ENCODE results near the gene ZFAND3. TPM values are rescaled to one million over a fixed set of nuclear protein-coding genes. Genes with fewer than 3 reads are reported as not detected.

The ZFAND3 gene
- total RNA-seq, 1 experiment from 2014 or later, result 26.2 TPM

DNA sequence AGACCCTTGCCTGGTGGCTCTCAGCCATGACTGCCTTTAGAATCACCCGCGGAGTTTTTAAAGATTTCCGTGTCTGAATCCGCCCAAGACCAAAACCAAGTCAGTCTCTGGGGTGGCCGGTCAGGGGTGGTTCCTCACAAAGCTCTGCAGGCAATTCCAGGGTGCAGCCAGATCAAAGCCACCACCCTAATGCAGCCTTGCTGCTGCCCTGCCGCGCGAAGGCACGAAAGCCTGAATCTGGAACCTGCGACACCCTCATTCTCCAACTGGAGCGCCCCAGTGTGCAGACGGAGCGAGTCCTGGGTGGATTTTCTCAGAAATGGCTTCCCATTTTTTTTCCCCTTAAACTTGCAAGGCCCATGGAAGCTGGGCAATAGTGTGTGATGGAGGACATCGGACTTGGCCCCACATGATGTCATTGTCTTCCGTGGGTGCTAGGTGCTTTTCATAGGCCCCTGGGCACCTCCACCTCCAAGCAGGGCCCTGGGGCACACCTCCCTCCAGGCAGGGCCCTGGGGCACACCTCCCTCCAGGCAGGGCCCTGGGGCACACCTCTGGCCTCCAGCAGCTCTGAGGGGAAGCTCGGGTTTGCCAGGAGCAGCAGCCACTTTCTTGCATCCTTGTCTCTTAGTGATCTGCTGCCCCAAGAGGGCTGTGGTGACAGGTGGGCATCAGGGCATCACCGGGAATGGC lies 343.1 kb downstream of the ZFAND3 start:
- DNase-seq, result no peak
- H3K4me3 ChIP-seq, result no peak overlapping the region
- no peaks in the 10 kb centered on the region for H3K9me3 ChIP-seq
- H3K36me3 ChIP-seq, result no peaks in the 10 kb centered on the region
- H3K27me3 ChIP-seq, result no peaks in the 10 kb centered on the region

DNA sequence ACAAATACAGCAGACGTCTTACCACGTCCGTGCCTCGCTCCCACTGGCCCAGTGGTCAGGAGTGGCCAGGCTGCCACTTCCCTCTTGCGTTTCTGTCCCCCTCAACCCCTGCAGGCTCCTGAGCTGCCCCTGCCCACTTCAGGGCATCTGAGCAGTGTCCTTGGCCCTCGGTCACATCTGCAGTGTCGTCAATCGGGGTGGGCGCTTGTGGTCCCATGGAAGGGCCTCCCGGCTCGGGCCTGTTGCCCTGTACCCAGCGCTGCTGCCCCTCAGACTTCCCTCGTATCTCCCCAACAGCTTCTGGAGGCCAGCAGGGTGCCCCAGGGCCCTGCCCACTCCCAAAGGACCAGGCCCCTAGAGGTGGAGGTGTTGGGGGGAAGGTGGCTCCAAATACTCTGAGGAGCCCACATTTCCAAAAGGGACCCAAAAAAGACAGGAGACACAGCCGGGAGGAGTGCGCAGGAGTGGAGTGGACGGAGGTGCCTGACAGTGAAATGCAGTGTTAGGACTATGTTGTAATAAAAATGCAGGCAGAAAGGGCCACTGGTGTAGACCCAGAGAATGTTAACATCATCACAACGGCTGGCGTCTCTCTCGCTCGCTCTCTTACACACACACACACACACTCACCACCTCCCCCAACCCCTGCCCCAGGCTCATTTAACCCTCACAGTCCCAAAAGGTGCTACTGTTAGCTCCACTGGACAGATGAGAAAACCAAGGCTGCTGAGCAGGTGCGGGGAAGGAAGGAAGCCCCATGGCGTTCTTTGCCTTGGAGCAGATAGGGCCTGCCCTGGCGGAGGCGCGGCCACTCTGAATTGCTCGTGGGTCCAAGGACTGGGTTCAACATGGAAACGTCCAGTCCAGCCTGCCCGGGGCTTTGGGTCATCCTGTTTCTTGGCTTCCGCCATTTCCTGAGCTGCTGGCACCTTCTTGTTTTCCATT lies 343.9 kb downstream of the ZFAND3 start:
- Histone ChIP-seq H3K27me3 (no peaks in the 10 kb centered on the region), H3K9me3 (no peaks in the 10 kb centered on the region), H3K36me3 (no peaks in the 10 kb centered on the region), H3K4me3 (no peak overlapping the region)
- no peak for DNase-seq

GRCh38 chr6:38164131-38164481 lies 344.6 kb downstream of the ZFAND3 start:
- no peak for DNase-seq
- Histone ChIP-seq H3K27me3 (no peaks in the 10 kb centered on the region), H3K36me3 (no peaks in the 10 kb centered on the region), H3K4me3 (no peak overlapping the region), H3K9me3 (no peaks in the 10 kb centered on the region)

DNA sequence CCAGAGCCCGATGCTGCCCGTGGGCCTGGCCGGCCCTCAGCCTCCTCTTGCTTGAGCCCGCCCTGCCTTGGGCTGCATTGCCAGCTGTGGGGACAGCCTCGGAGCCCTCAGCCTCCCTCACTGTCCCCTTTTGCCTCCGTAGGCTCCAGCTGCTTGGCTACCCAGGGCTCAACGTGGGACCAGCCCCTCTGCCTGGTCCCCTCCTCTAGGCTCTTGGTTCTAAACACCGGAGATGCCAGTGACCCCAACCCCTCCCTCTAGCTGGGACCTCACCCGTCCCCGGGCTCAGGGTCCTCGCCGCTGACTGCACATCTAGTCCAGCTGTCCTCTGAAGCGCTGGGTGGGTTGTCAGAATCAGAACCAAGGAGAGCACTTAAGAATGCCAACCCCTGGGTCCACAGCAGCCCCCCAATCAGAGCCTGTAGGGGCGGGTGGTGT lies 345.2 kb downstream of the ZFAND3 start:
- H3K4me3 ChIP-seq, result no peak overlapping the region
- no peak for DNase-seq
- H3K27me3 ChIP-seq, result no peaks in the 10 kb centered on the region

GRCh38 chr6:38166411-38167240 lies 347.1 kb downstream of the ZFAND3 start:
- Histone ChIP-seq H3K4me3 (no peak overlapping the region), H3K9me3 (no peaks in the 10 kb centered on the region), H3K36me3 (no peaks in the 10 kb centered on the region), H3K27me3 (no peaks in the 10 kb centered on the region)
- DNase-seq, result no peak

More for the DNA sequence above, 345.2 kb downstream of the ZFAND3 start:
- Histone ChIP-seq H3K36me3 (no peaks in the 10 kb centered on the region), H3K9me3 (no peaks in the 10 kb centered on the region)

DNA sequence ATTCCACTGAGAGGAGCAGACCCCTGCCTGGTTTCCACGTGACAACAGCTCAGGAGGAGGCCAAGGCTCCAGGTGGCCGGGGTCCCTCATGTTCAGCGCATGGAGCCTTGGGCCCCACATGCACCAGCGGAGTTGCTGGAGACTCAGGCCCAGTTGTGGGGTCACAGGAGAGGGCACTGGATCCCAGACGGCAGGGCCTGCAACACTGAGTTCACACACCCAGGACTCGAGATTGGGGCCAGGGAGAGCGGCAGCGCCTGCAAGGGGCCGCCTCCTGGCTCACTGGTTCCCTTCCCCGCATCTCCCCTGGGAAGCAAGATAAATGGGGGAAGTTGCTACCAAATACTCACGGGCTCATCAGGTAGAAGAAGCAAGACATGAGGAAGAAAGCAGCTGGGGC lies 348.1 kb downstream of the ZFAND3 start:
- no peaks in the 10 kb centered on the region for H3K27me3 ChIP-seq
- no peak overlapping the region for H3K4me3 ChIP-seq
- DNase-seq, result no peak
- H3K36me3 ChIP-seq, result no peaks in the 10 kb centered on the region
- no peaks in the 10 kb centered on the region for H3K9me3 ChIP-seq

- H3K36me3 ChIP-seq, result no peaks in the 10 kb centered on the region
- DNase-seq, result no peak
- no peaks in the 10 kb centered on the region for H3K9me3 ChIP-seq
- H3K27me3 ChIP-seq, result no peaks in the 10 kb centered on the region
- no peak overlapping the region for H3K4me3 ChIP-seq
These were observed 348.6 kb downstream of the ZFAND3 start for GRCh38 chr6:38168126-38168525.

DNA sequence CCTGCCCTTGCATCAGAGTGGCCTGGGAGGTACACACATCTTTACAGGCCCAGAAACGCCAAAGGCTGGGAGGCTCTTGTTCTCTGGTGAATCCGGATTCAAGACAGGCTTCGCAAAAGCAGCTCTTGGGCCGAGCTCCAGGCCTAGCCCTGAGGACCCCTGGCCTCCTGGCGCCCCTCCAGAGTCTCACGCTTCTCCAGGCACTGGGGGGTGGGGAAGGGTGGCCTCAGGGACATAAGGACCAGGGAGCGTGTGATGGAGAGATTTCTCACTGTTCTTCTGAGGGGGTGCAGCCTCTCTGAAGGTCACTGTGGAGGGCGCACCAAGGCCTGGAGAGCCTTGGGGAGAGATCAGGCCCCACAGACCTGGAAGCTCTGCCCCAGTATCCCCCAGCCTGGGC lies 349.2 kb downstream of the ZFAND3 start:
- DNase-seq, result no peak
- Histone ChIP-seq H3K36me3 (no peaks in the 10 kb centered on the region), H3K4me3 (no peak overlapping the region), H3K27me3 (no peaks in the 10 kb centered on the region), H3K9me3 (no peaks in the 10 kb centered on the region)

GRCh38 chr6:38169221-38169976 lies 349.9 kb downstream of the ZFAND3 start:
- no peak for DNase-seq
- H3K4me3 ChIP-seq, result no peak overlapping the region
- H3K36me3 ChIP-seq, result no peaks in the 10 kb centered on the region
- no peaks in the 10 kb centered on the region for H3K27me3 ChIP-seq
- no peaks in the 10 kb centered on the region for H3K9me3 ChIP-seq

- Histone ChIP-seq H3K4me3 (no peak overlapping the region), H3K9me3 (no peaks in the 10 kb centered on the region), H3K27me3 (no peaks in the 10 kb centered on the region), H3K36me3 (no peaks in the 10 kb centered on the region)
- DNase-seq, result no peak
These were observed 350.5 kb downstream of the ZFAND3 start for GRCh38 chr6:38169977-38170526.

DNA sequence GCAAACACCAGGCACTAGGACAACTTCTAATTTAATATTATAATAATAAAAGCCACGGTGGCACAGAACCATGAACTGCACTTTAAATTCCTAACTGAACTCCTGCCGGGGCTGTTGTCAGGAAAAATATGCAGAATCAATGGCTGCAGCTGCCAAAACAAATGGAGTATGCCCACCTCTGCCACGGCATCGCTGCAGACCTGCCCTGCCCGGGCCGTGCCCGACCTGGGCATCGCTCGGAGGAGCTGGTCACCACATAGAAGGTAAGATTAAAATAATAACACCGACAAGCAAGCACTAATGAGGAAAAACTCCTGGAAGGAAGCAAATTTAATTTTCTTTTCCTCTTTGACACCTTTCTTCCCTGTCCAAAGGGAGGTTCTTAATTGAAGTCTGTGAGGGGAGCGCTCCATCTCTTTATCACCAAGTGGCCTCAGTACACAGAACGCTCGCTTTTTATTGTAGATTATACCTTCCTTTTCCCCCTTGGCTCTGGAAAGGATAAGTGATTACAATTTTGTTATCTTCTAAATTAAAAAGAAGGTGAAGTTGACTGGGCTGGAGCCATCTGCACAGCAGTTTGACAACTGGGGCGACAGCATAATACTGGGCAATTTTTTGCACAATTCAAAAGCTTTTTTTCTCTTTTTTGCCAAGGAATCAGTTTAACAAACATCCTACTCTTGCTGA lies 351.3 kb downstream of the ZFAND3 start:
- Histone ChIP-seq H3K4me3 (no peak overlapping the region), H3K36me3 (no peaks in the 10 kb centered on the region), H3K27me3 (no peaks in the 10 kb centered on the region), H3K9me3 (no peaks in the 10 kb centered on the region)
- DNase-seq, result no peak

DNA sequence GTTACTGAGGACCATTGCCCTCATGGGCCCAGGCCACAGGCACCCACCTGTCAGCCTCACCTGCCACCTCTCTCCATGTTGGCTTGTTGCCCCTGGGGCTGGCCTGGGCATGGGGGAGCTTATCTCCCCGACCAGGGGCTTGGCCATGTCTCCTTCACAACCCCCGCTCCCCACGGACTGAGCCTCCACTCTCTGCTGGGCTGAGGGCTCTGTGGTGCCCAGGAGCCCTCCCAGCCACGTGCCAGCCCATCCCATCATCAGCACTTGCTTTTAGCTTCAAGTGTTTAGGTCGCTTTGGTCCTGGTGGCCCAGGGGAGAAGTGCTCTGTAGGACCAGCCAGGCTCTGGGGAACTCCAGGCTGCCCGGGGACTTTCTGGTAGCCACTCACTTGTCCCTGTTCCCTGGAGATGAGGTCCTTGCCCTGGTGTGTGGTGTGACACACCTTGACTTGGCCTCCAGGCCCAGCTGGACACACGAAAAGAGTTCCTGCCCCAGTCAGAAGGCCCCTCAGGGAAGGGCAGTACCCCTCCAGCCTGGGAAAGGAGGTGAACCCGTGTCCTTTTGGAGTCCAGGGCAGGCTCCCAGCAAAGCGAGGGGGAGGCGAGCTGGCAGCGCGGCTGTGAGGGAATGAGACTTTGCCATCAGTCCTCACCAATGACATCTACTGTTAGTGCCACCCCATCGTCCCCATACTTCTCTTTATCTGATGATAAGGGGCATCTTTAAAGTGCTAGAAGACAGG lies 352.6 kb downstream of the ZFAND3 start:
- Histone ChIP-seq H3K9me3 (no peaks in the 10 kb centered on the region), H3K4me3 (no peak overlapping the region), H3K36me3 (no peaks in the 10 kb centered on the region), H3K27me3 (no peaks in the 10 kb centered on the region)
- no peak for DNase-seq

- H3K36me3 ChIP-seq, result no peaks in the 10 kb centered on the region
- H3K9me3 ChIP-seq, result no peaks in the 10 kb centered on the region
- no peak for DNase-seq
- no peaks in the 10 kb centered on the region for H3K27me3 ChIP-seq
- no peak overlapping the region for H3K4me3 ChIP-seq
These were observed 353.3 kb downstream of the ZFAND3 start for GRCh38 chr6:38172739-38173410.

DNA sequence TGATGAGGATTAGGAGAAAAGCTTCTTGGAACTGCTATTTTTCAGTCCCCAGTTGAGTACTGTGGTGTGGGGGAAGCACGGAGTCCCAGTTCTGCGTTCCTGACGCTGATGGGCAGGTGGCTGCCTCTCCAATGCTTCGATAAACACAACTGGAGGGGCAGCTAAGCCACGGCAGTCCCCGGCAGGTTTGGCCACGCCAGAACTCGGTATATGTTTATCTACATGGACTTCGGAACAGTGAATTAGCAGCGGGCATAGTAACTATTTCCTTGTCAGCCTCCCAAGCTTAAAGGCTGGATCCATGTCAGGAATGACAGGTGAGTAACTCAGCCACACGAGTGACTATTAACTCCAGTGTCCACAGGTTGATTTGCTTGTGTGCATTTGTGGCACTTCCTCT lies 354.4 kb downstream of the ZFAND3 start:
- no peak for DNase-seq
- H3K36me3 ChIP-seq, result no peaks in the 10 kb centered on the region
- H3K27me3 ChIP-seq, result no peaks in the 10 kb centered on the region

DNA sequence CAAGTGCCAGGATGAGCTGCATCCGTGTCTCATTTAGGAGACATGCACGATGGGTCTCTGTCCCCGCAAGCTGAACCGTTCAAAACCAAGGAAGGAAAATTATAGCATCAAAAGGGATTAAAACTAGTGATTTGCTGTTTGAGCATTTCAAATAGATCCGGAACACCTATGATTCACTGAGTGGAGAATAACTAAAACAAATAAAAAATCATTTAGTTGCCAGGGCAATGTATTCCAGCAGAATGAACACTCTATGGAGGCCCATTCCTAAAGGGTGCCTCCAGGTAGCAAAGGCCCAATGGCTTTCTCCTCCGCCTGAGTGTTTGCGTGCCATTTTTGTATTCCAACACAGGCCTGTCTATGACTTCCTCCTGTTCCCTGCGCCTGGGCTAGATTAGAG lies 354.8 kb downstream of the ZFAND3 start:
- no peak overlapping the region for H3K4me3 ChIP-seq
- H3K36me3 ChIP-seq, result no peaks in the 10 kb centered on the region
- DNase-seq, result no peak
- H3K27me3 ChIP-seq, result no peaks in the 10 kb centered on the region
- H3K9me3 ChIP-seq, result no peaks in the 10 kb centered on the region

More for the DNA sequence above, 354.4 kb downstream of the ZFAND3 start:
- Histone ChIP-seq H3K4me3 (no peak overlapping the region), H3K9me3 (no peaks in the 10 kb centered on the region)

Measured in MG63 (cell line).